Measurements from ENCODE around the gene B4GALT3.

Gene B4GALT3

DNA sequence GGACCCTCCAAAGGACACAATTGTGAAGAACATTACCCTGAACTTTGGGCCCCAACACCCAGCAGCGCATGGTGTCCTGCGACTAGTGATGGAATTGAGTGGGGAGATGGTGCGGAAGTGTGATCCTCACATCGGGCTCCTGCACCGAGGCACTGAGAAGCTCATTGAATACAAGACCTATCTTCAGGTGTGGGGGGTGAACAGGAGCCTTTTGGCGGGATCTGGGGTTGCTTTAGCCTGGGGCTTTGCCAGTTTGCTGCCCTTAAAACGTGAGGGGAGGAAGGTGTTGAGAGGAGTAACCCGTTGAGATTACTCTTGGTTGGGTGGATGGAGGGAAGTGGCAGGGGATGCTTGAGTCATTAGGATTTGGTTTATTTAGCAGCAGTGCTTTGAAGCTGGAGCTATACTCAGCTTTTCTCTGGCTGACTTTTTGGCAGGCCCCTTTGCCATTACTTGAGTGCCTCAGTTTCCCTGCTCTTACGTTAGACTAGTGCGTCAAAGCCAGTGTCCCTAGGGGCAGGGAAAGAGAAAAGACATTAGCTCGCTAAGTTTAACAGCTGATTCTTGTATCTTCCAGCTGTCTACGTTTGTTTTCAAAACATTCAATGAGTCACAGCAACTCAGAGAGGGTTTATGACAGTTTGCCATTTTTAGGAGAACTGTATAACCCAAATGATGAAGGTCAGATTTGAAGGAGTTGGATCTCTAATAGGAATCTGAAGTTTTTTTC lies 29.3 kb upstream of the B4GALT3 start:
- no peak for DNase-seq (ENCODE audit: low spot score)

DNA sequence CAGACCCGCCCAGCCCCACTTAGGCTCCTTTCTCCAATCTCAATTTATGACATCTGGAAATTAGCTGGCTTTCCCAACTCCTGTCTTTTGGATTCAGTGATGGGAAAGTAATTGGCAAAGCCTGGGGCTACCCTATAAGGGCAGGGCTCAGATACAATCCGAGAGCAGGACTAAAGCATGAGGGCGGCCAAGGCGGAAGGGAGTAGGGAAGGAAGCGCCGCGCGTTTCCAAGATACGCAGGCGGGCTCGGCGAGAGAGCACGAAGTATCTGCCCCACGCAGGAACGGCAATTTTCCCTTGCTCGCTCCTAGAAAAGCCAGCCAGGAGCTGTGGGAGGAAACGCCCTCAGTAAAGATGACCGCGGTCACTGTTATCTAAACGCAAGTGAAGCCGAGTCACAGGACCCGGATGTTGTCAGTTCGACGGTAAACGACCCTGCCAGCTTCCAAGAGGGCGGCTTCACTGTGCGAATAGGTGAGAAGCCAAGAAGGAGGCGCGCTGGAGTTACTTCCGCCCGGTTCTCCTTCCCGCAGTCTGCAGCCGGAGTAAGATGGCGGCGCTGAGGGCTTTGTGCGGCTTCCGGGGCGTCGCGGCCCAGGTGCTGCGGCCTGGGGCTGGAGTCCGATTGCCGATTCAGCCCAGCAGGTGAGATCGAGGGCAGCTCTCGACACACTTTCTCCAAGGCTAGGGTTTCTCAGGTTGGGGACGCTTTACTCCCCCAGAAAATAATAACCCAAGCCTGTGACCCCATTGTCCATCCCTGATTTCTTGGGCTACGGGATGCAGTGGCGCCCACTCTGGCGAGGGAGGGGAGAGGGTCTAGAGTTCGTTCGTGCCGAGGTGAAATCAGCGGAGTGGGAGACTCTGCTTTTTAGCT lies 24.8 kb upstream of the B4GALT3 start, which contains the start of gene NDUFS2:
NDUFS2 (plus strand) TSS at position 532 of the 877 bp plus-strand sequence; CDS start at position 551, 19 bp downstream.
- DNase-seq (ENCODE audit: low spot score), result peak; percentile 99

DNA sequence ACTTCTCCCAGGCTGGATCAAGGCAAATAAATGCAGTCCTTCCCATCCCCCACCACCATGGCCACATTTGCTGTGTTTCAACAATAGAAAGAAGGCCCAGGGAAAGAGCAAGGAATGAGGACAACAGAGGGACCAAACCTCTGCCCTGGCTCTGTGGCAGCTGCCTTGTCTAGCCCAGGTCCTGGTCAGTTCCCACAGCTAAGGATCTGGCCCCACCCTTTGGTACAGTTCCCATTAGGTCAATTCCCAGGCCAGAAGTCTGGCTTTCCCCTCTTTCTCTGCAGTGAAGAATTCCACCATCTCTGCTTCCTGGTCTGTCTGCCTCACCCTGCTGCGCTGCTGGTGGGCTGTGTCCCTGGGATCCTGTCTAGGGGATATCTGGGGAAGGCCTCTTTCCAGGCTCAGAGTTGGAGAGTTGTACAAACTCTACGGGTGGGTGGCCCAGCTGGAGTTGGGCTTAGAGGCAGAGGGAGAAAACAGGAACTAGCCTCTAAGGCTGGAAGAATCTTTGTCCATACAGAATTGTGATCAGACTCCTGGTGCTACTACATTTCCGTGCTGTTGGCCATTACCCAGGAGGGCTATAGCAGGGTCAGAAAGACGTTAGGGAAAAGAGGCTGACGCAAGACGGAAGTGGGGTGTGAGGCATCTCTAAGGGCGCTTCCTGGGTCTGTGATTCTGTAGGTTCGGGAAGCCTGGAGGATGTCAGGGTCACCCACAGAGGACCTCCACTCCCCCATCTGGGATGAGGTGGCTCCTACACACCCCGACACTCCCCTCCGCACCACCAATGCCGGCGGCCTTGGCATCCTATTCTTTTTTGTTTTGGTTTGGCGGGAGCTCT lies 23.9 kb upstream of the B4GALT3 start:
- DNase-seq (ENCODE audit: low spot score), result peak; percentile 74

DNA sequence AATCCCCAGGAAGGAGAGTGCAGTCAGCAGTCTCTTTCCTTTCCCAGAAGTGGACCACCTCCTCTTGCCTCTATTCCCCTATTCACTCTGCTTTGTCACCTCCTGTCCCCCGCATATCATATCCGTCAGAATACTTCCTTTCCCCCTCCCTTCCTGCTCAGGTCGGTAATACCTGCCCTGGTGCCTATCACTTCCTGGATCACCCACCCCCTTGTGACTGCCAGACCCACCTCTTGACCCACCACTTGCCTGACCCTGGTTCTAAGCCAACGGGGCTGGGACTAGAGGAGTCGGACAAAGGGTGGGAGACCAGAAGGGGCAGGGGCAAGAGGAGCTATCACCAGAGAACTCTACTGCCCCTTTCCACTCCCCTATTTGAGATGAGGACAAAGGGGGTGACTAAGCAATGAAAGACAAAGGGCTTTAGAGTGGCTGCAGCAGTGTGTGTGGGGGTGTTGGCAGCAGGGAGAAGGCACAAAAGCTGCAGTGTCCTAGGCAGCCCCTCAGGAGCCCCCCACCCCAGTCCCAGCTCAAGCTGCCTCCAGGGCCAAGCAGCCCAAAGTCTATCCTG lies 23.2 kb upstream of the B4GALT3 start:
- peak; percentile 96 for DNase-seq (ENCODE audit: low spot score)

DNA sequence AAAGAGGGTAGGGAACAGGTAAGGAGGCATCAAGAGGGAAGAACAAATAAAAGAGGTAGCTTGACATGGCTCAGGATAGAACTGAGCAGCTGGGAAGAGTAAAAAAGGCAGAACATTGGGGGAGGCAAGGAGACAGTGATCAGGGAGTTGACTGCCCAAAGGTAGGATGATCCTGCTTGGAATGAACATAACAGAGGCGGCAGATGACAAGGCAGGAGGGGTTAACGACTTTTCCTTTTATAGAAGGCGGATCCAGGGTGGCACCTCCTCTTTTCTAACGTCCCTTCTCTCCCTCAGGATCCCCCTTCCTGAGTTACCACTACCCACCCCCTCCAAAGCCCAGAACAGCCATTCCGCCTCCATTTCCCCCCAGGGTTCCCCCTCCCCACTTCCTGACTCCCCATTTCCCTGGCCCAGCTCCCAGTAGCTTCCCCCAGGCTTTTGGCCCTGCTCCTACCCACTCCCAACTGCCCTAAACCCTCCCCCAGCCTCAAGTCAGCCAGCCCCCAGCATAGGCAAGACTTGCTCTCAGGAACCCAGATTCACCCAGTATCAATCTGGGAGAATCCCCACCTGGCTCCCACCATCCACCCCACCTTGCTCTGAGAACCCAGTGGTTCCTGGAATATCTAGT lies 22.3 kb upstream of the B4GALT3 start:
- no peak for DNase-seq (ENCODE audit: low spot score)

DNA sequence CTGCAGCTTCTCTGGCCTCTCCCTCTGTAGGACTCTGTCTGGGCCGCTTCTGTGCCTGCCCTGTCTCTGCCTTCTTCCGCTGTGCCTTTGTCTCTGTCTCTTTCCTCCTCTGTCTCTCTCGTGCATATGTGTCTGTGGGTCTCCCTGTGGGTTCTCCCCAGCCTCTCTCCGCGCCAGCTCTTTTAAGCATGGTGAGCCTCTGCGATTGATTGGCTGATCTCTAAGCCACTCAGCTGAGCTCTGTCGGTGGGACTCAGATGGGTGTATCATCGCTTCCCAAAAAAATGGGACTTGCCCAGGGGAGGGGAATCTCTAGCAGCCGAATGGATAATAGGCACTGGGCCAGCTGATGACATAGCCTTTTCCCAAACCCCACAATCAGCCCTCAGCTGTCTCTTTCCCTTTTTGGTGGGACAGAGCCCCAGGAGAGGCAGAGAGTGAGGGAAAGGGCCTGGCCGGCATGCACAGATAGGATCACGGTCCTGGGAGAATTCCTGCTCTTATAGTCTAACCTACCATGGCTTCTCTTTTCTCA lies 21.7 kb upstream of the B4GALT3 start, which contains the start of gene ADAMTS4:
ADAMTS4 (minus strand) TSS at position 158 of the 535 bp plus-strand sequence. CDS start 427 bp downstream, outside the sequence.
- DNase-seq (ENCODE audit: low spot score), result peak; percentile 96

DNA sequence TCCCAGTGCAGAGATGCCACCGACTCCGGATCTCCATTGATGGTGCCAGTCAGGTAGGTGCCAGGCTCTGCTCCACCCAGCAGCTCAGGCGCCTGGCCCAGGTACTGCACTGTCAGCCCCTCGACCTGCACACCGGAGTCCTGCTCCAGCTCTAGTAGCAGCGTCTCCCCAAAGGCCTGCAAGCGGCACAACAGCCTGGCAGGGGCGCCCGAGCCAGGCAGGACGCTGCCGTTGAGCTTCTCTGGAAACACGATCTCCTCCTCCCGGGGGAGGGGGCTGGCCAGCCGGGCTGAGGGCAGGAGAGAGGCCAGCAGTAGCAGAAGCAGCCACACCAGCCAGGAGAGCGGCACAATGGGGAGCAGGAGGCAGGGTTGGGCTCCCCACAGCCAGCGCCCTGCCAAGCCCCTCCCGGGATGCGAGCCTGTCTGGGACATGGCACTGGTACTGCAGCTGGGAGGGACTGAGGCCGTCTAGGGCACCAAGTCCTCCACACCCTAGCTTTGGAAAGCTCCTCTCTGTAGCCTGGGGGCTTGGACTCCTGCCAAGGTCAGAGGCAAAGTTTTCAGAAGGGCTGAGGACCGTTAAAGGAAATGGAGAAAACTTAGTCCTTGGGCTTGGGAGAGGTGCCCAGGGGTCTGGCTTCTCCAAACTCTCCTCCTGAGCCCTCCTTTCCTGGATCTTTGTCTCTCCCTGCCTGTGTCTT lies 21.0 kb upstream of the B4GALT3 start:
- no peak for DNase-seq (ENCODE audit: low spot score)

DNA sequence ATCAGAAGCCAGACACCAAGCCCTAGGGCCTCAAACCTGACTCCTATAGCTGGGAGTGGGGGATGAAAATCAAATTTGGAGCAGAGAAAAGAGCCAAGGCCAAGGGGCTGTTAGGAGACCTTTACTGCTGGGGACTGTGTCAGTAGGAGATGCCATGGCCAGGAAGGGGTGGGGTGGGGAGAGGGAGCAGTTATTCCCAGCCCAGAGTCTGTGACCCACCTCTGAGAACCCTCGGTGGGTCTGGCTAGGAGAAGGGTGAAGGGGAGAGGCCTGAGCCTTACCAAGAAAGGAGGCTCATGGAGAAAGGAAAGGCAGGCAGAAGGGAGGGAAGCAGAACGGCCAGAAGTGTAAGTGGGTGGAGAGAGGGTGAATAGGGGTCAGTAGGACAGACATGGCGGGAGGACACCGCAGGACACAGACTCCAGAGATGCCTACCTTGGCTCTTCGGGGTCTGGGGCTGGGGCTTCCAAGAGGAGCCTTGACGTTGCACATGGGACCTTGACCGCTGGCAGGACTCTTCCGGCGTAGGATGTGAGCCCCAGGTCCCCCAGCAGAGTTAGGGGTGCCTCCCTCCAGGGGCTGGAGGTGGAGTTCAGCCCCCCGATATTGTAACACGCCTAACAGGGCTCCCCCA lies 20.4 kb upstream of the B4GALT3 start:
- DNase-seq (ENCODE audit: low spot score), result no peak

DNA sequence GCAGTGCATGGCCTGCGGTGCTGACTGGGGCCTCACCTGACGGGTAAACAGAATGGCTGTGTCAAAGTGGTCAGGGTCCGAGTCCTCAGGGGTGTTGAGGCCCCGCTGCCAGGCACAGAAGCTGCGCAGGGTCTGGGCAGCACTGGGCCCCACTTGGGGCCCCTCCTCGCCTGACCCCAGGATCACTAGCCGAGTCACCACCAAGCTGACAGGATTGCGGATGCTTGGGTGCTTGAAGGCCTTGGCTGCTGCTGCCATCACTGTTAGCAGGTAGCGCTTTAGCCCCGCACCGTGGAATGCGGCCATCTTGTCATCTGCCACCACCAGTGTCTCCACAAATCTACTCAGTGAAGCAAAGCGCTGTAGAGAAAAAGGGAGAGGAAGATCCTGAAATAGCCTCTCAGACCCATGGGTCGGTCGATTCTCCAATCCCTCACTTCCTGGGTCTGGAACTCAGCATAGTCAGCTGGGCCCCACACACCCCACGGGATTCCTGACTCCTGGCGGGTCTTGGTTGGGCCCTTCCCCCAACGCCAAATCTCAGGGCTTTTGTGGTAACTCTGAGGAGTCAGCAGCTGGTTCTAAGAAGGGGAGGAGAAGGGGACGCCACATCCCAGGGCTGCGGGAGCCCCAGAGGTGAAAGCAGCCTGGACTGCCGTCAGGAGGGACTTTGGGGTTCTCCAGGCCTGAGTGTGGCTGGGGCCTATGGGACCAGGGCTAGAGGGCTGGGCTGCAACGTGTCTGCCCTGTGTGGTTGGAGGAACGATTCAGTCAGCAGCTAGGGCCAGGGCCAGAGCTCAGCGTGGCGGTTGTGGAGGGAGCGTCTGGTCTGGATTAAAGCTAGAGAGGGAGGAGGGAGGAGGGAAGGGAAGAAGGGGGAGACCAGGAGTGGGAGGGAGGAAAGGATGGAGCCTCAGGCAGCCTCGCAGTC lies 19.5 kb upstream of the B4GALT3 start:
- no peak for DNase-seq (ENCODE audit: low spot score)

DNA sequence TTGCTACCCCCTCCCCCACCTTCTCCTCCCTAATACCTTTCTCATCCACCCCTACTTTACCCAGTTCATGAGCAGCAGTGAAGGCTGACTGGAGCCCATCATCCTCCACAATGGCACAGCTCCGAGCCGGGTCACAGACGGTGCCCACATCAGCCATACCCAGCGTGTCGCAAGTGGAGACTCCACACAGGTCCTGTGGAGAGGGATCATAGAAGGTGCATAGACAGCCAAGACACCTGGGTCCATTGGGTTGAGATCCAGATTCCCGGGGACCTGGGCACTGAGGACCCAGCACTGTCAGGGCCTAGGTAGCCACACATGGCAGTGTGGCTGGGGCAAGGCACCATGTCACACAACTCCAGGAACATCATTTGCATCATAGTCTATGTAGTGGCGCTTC lies 18.8 kb upstream of the B4GALT3 start:
- DNase-seq (ENCODE audit: low spot score), result no peak

DNA sequence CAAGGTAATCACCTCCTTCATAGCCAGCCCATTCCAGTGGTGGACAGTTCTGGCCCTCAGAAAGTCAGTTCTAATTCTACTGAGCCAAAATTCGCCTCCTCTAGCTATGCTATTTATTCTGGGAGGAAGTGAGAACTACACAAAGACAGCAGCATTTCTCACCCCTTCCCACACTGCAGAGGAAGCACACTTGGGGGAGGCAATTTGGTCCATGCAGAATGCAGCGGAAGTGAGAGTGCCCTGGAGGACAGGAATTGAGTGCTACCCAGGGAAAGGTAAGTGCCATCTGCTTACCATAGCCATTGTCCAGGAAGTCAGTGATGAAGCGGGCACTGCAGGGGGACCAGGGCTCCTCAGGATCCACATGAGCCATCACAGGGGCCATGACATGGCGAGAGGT lies 17.9 kb upstream of the B4GALT3 start:
- no peak for DNase-seq (ENCODE audit: low spot score)

DNA sequence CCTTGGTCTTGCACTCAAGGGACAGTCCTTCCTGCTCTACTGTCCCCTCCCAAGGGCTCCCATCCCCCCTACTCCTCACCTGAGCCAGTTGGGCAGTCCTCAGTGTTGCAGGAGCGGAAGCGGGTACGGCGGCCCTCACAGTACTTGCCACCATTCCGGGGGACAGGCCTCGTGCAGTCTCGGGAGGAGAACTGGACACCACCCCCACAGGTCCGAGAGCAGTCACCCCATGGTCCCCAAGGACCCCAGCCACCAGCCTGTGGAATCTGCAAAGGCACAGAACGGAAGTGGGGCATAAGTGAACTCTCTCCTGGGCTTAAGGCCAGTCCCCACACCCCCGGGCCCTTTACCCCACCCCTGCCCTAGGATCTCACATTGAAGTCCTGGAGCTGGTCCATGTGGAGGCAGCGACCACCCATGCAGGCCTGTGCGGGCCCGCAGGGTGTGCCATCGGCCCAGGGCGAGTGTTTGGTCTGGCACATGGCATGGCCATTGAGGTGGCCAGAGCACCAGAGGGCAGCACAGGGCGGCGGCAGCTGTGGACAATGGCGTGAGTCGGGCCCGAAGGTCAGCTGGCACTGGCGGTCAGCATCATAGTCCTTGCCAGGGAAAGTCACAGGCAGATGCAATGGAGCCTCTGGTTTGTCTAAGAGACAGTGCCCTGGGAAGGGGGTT lies 16.4 kb upstream of the B4GALT3 start:
- peak; percentile 91 for DNase-seq (ENCODE audit: low spot score)

DNA sequence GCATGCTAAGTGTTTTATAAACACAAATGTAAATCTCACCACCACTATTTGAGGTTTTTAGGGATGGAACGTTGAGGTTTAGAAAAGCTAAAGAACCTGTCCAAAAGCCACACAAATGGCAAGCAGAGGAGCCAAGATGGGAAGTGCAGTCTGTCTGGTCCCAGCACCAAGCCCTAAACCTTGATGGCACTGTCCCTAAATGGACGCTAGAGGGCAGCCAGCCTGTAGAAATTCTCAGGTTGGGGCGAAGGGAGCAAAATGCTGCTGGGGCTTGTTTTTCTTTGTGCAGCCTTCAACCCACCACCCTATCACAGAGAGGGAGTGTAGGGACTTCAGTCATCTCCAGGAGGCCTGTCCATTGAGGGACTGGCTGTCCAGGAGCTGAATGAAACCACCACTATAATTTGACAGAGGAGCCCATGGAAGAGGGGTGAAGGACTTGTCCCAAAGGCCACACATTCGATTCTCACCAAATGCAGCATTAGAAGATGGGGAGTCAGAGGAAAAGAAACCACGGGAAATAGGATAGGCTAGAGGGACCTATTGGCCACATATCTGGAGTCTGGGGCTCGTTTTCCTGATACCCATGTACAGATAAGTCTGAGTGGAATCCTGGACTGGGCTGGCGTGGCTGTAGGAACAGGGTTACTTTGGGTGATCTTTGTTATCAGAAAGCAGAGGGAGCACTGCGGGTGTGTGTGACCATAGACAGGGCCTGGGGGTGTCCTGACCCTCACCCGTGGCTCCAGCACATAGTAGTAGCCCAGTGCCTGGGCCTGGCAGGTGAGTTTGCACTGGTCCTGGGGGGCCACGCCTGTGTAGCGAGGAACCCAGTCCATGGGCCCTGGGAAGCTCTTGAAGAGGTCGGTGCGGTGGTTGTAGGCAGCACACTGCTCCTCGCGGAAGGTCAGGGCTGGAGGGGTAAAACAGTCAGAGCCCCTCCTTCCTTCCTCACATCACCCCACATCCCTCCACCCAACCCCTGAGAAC lies 15.5 kb upstream of the B4GALT3 start:
- peak; percentile 81 for DNase-seq (ENCODE audit: low spot score)

DNA sequence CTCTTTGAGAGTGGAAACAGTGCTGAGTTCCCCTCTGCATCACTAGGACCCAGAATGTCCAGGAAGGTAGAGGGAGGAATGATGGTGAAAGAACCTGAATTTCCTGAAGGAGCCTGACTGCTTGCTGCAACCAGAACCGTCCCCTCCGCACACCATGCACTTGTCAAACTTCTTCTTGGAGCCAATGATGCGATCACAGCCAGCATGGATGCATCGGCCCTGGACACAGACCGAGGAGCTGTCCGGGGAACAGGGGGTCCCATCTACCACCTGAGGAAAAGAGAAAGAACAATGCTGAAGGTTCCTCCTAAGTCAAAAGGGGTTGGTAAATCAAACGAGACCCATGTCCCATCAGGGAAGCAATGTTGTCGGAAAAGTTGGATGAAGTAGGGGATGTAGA lies 14.7 kb upstream of the B4GALT3 start:
- DNase-seq (ENCODE audit: low spot score), result no peak

DNA sequence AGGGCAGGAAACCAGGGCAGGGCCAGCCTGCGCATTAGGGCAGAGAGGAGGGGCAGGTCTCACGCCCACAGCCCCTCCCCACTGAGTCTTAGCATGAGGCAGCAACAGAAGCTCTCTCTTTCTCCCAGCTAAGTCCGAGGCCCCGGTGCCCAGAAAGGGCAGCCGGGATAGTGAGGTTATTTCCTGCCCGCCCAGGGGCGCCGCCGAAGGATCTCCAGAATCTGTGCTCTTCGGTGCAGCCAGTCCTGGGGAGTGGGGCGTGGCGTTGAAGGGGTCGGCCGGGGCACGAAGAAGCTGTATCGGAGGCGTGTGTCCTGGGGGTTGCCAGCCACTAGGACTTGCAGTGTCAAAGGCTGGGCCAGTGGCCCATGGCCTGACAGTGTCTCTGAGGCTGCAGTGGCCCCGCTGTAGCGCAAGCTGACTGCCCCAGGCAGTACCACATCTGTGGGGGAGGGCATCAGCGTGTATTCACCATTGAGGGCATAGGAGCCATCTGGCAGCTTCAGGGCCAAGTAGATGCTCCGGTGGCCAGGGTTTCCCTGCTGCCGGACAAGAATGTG lies 13.7 kb upstream of the B4GALT3 start:
- no peak for DNase-seq (ENCODE audit: low spot score)

DNA sequence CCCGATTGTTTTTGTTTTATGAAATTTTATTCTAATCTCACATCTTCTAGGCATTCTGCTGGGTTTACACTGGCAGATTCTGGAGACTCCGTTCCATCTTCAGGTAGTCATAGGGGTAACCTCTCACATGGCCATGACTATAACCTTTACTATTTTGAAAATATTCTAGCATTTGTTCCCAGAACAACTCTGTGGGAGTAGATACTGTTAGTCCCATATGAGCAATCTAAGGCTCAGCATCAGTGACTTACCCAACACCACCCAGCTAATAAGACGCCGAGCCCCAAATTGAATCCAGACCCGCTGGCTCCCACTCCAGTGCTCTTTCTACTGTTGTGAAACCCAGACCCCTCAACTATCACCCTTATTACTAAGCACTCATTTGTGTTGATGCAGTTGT lies 11.7 kb upstream of the B4GALT3 start:
- DNase-seq (ENCODE audit: low spot score), result no peak

DNA sequence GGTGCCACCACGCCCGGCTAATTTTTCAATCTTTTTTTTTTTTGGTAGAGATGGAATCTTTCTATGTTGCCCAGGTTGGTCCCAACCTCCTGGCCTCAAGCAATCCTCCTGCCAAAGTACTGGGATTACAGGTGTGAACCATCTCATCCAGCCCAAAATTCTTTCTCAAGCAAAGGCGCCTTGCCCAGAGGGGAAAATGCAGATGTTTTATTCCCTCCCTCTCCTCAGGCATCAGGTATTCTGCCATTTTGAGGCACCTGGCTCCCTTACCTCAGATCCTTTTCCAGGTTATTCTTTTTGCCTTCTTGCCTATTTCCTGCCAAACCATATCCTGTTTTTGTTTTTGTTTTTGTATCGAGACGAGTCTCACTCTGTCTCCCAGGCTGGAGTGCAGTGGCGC lies 11.1 kb upstream of the B4GALT3 start:
- no peak for DNase-seq (ENCODE audit: low spot score)

Data from globus pallidus (tissue), 1 donor.